ENCODE data around the gene SERPINE2.
A peak's percentile ranks its signal among the peaks of the same experiment; 100 is the strongest.

DNA sequence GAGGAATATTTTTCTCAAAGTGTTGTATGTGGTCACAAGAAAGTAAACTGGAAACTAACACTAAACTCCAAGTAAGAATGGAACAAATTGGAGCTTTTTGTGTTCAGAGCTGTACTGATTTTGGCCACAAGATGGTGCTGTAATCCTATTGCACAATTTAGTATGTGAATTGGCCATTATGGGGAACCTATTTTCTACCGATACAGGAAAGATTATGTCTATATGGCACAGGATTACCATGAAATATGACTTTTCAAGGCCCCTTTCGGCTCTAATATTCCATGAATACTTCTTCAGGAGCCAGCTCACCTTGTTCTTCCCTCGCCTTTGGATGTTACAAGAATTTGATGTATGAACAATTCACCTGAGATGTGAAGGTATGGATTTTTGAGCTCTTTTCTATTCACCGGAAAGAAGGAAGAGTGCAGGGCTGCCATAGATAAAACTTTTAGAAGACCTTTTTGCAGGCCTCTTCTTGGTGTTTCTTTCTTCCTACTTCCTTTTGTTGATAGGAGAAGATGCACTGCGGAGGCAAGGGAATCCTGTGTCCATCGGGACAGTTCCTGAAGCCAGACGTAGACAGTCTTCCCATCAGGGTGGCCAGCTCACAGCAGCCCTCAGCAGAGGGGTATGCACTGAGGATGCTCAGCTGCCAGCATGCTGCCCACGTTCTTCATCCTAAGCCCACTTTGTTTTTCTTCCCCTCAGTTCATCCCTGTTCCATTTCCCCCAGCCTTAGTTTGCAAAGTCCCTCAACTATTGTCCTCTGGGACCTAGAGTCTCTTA, 68.5 kb downstream of the SERPINE2 start:
- TF ChIP-seq, protein P1, sequence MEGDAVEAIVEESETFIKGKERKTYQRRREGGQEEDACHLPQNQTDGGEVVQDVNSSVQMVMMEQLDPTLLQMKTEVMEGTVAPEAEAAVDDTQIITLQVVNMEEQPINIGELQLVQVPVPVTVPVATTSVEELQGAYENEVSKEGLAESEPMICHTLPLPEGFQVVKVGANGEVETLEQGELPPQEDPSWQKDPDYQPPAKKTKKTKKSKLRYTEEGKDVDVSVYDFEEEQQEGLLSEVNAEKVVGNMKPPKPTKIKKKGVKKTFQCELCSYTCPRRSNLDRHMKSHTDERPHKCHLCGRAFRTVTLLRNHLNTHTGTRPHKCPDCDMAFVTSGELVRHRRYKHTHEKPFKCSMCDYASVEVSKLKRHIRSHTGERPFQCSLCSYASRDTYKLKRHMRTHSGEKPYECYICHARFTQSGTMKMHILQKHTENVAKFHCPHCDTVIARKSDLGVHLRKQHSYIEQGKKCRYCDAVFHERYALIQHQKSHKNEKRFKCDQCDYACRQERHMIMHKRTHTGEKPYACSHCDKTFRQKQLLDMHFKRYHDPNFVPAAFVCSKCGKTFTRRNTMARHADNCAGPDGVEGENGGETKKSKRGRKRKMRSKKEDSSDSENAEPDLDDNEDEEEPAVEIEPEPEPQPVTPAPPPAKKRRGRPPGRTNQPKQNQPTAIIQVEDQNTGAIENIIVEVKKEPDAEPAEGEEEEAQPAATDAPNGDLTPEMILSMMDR (IDR thresholded peaks at IDR 0.05; ENCODE audit: insufficient read depth, low read length, poor library complexity, severe bottlenecking): peak; percentile 83
- no peak for TF ChIP-seq EZH2phosphoT487 (conservative IDR thresholded peaks at IDR 0.05; ENCODE audit: low read length)

All from SU-DHL-6 (cell line).